Fibroblast of skin of left quadriceps (primary cell): ENCODE measurements around the gene TRAK1.

ENCODE experiments used
- DNase-seq, 2 experiments: peaks; one replicate each; pipeline ENCODE4 v3.0.0-alpha.2; 2013; ENCODE audit warnings: low read depth in 2 of 2

The TRAK1 gene

DNA sequence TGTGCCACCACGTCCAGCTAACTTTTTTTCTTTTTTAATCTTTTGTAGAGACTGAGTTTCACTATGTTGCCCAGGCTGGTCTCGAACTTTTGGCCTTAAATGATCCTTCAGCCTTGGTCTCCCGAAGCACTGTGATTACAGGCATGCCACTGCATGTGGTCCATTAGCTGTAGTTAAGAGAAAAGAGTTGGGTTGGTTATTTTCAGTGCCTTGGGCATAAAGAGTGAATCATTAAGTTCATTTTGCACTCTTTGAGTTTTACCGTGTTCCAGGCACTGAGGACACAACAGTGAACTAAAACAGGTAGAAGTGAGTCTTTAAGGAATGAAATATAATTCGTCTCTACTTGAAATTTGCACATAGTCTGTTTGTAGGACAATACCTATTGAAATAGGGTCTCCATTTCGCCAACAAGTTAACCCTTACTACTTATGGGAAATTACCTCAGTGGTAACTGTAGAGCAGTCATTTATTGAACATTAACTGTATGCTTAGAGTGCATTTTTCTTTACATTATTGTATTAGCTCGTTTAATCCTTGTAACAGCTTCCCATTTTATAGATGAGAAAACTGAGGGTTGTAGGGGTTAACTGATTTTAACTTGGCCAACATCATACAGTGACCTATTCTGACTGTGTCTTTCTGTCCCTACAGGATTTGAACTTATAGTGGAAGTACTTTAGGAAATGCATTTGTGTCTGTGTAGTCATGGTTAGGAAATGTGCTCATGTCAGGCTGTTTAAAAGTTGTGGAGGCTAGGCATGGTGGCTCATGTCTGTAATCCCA lies 22.7 kb upstream of the TRAK1 start:
- DNase-seq = no peak

DNA sequence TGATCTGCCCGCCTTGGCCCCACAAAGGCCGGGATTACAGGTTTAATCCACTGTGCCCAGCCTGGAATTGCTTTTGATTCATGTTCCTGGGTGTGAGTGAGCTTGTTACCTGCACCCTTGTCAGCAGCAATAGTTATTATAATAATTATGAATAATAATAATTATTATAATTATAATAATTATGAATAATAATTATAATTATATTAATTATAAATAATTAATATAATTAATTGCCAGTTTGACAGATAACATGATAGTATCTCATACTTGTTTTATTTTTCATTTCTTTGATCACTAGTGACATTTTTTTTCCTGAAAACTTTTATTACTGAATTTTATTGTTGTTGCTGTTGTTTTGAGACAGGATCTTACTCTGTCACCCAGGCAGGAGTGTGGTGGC lies 21.1 kb upstream of the TRAK1 start:
- DNase-seq = no peak

DNA sequence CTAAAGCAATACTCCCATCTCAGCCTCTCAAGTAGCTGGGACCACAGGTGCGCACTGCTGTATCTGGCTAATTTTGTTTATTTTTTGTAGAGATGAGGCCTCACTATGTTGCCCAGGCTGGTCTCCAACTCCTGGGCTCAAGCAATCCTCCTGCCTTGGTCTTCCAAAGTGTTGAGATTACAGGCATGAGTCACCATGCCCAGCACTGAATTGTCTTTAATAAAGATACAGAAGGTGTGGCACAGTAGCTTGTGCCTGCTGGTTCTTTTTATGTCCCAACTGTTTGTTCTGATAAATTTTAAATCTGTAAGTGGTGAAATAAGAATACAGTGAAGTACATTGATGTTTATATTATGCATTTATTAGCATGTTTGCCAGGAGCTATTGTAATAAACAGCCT lies 20.6 kb upstream of the TRAK1 start:
- no peak for DNase-seq

DNA sequence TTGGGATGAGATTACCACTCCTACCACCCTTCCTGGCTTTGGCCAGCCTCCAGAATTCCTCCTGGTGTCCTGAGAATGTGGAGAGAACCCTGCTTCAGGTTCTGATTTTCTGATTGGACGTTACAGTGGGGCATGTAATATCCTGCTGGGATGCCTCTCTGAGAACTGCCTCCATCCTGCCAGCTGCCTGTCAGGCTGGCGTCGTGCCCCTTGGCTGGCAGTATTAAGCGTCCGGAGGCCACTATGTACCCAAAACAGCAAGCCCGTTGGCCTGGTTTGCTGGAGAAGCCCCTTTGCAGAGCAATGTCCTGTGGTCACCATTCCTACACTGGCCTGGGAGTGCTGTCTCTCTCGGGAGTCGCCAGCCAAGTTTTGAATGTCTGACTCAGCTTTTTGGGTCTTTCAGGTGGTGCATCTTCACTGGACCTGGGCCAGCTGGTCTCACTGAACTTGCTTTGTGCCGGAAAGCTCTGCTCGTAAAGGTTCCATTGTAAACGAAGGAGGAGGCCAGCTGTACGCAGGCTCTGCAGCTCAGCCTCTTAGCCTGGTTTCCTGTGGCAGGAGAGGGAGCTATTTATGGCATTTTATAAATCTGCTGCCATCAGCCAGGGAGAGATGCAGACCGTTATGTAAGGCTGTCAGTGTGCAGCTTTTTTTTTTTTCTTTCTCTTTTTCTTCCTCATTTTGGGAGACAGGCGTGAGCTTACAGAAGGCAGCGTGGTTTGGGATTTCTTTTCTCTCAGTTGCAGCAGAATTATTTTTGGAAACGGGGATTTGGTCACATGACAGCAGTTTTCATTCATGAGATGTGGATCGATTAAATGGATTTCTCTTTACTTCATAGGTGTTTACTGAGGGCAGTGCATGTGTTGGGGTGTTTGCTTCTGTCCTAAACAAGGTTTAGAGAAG lies 19.0 kb upstream of the TRAK1 start:
- DNase-seq = peak; percentile 60 to 66

- DNase-seq = no peak
Observed at GRCh38 chr3:42072831-42073301, 18.3 kb upstream of the TRAK1 start.

DNA sequence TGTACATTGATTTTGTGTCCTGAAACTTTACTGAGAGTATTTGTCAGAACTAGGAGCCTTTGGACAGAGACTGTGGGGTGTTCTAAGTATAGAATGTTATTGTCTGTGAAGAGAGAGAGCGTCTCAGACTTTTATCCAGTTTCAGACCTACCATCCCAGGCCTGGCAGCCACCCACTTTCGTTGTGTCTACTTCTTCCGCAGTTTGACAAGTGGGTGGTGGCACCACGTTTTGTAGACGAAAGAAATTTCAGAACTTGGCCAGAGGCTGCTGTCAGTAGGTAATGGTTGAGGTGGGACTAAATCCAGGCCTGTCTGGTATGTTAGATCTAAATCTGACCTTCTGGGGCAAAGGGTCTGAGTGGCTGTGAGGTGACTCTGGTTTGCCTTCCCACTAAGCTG lies 13.4 kb upstream of the TRAK1 start:
- DNase-seq = no peak

DNA sequence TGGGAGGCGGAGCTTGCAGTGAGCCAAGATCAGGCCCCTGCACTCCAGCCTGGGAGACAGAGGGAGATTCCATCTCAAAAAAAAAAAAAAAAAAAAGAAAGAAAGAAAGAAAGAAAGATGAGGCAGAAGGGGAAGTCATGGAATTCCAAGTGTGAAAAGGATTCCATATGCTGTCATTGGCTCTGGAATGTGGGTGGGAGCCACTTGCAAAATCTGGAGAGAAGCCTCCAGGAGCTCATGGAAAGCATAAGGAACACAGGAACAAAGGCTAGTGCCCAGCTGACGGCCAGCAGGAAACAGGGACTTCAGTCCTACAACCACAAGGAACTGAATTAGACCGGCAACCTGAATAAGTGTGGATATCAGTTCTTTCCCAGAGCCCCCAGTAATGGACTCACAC lies 12.5 kb upstream of the TRAK1 start:
- DNase-seq = peak in 1 of 2 experiments; percentile 25

DNA sequence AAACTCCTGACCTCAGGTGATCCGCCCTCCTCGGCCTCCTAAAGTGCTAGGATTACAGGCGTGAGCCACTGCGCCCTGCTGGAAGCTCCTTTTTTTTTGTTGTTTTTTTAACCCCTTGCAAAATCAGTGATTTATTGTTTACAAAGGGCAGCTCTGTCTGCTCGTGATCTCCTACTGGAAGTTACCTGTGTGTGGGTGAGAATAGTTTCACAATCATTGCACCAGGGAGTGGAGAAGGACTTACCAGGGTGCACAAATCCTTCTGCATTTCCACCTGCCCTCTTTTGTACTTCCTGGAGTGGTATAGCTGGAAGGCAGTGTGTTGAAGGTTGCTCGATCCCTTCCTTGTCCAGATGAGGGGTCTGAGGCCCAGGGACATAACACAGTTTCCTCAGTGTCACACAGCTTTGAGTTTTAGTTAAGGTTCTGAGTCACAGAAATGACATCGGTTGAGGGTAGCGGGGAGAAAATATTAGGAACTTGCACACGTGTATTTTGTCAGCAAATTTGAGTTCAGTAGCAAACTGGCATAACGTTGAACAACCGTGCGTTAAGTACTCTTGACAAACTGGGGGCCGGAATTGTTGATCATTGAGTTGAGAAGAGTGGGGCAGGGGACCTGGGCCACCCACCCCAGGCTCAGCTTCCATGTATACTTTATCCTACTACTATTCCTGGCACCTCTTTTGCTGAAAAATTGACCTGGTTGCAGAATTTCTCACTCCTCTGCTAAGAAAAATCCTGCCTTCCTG lies 11.3 kb upstream of the TRAK1 start:
- DNase-seq = no peak

DNA sequence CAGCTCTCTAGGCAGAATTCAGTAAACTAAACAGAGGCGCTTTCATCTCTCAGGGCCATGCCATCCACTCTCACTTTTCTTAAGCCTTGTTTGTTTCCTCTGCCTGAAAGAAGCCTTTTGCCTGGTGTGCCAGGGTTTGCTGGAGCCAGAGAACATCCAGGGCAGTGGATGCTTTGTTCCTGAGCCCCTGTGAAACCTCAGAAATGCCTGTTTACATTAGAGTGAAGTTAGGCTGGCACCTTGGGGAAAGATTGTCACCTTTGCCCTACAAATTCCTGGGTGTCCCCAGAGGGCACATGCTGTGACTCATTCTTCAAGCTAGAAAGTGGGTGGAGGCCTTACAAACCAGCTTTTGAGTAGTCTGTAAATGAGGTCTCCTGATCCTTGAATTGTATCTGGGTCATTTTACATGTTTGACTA lies 10.7 kb upstream of the TRAK1 start:
- DNase-seq = peak in 1 of 2 experiments; percentile 17

- DNase-seq = no peak
Observed at GRCh38 chr3:42081838-42082473, 9.2 kb upstream of the TRAK1 start.

- no peak for DNase-seq
Observed at GRCh38 chr3:42084586-42084985, 6.6 kb upstream of the TRAK1 start.

GRCh38 chr3:42085641-42086376 lies 5.3 kb upstream of the TRAK1 start:
- no peak for DNase-seq

DNA sequence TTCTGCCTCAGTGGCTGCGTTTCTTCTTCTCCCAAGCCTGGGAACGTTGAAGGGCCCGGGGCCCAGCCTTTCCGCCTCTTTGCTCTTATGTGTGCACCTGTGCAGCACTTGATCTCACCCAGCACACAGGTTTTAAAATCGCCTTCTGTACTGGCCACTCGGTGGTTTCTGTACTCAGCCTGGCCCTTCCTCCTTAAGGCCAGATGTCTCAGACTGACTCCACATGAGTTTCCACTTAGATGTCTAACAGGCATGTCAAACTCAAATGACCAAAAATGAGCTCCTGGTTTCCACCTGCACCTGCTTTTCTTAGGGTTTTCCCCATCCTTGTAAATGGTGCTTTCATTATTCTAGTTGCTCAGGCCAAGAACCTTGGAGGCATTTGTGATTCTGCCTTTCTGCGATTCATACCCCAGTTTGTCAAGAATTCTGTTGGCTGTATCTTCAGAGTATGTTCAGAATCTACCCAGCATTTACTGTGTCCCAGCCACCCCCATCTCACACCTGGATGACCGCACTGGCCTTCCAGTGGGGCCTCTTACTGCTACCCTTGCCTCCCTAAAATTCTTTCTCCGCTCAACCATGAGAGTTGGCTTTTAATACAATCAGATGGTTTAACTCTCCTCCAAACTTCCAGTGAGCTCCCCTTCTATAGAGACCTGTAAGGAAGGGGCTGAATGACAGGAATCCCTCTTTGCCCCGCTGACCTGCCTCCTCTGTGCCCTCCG lies 2.2 kb upstream of the TRAK1 start:
- no peak for DNase-seq

DNA sequence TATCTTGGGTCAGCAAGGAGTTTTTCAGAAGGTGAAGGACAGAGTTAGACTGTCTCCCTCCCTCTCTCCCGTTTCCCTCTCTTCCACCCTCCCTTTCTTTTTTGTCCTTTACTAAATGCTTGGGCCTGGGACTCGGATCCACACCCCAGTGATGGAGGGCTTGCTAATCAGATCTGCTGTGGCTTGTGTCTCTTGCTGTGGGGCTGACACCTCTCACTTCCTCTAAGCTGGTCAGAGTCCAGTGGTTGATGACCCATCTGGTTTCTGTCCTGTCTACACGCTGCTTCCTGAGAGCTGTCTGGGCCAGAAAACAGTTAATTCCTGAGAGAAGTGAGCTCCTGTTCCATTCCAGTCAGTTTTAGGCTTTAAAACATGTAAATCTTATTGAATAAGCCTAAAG lies 849 bp downstream of the TRAK1 start:
- no peak for DNase-seq

GRCh38 chr3:42094128-42094527 lies 3.0 kb downstream of the TRAK1 start:
- no peak for DNase-seq

- no peak for DNase-seq
Observed at GRCh38 chr3:42094691-42095391, 3.7 kb downstream of the TRAK1 start.

DNA sequence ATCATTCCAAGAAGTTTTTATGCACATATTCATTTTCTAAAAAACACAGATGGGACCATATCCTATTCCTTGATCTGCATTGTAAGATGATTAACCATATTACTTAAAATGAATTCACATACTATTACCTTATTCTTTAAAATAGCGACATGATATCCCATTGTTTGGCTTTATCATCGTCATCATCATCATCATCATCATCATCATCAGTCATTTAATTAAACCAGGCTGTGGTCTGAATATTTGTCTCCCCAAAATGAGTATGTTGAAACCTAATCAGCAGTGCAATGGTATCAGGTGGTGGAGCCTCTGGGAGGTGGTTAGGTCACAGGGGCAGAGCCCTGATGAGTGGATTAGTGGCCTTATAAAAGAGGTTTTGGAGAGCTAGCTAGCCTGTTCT lies 4.4 kb downstream of the TRAK1 start:
- no peak for DNase-seq

DNA sequence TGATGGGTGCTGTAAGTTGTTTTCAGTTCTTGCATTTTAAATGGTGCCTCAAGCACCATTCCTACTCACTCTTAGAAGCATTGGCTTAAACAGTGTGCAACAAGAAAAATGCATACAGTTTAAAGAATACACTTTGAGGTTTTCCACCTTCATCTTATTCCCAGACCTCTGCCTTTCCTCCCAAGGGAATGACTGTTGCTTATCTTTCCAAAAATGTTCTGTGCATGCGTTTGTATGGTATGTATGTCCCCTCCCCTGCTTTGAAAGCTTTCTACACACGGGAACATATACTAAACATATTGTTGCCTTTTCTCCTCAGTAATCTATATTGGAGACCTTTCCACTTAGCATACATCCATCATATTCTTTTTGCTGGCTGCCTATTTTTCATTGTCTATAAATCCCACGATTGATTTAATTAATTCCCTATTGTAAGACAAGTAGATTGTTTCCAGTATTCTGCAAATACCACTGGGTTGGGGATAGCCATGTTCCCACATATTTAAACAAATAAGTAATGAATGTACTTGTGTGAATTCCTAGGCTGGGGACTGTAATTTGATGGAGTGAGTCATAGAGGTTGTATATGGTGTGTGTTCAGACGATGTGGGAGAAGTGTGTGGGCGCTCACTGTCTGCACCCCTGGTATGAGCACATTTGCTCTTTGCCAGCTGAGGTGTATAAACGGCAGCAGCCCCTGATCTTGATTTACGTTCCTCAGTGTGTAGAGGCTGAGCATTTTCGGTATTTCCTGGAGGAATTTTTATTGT lies 5.8 kb downstream of the TRAK1 start:
- peak; percentile 83 to 84 for DNase-seq

GRCh38 chr3:42097566-42097946 lies 6.4 kb downstream of the TRAK1 start:
- DNase-seq = no peak
